Subcutaneous adipose tissue (tissue), 4 donors: ENCODE data around the gene DMXL2. TPM values are rescaled to one million over a fixed set of nuclear protein-coding genes. Genes with fewer than 3 reads are reported as not detected.

Source experiments
- total RNA-seq, 4 donors: library from RNA; depleted of rRNA; stranded (reverse); fragments of >200 nt; gene quantifications; one replicate each; pipeline ENCODE4 v1.1.0, GENCODE V29; 2016
- TF ChIP-seq, protein P1 (sequence below): fragments of 450-650 bp; IDR thresholded peaks from one replicate; pipeline ENCODE4 v1.5.1; 2016; ENCODE audit warnings: low read depth, mild to moderate bottlenecking, control low read depth, antibody characterized with exemption, moderate library complexity

DMXL2 gene
- total RNA-seq, 4 donors from 2014 or later: 35.2 to 215 (median 77.5) TPM

DNA sequence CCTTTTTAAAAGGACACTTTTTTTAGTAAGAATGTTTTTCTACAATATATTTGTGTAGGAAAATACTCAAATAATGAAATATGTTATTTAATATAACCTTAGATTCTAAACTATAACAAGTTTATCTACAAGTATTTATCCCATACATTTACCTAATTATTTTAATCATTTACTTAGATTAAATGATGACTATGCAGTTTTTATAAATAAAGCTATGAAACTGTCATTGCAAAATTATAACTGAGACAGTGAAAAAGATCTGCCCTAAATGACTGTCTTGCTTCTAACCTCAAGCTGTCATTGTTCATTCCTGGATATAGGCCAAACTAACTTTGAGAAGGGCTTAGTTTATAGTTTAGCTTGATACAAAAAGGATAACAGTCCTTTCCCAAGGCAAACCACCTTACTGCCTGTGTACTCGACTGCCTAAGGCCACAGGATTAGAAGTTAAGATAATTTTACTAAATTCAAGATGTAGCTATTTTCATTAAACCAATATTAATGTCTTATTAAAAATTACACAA is 197.0 kb downstream of the DMXL2 start:
- TF ChIP-seq, protein P1, sequence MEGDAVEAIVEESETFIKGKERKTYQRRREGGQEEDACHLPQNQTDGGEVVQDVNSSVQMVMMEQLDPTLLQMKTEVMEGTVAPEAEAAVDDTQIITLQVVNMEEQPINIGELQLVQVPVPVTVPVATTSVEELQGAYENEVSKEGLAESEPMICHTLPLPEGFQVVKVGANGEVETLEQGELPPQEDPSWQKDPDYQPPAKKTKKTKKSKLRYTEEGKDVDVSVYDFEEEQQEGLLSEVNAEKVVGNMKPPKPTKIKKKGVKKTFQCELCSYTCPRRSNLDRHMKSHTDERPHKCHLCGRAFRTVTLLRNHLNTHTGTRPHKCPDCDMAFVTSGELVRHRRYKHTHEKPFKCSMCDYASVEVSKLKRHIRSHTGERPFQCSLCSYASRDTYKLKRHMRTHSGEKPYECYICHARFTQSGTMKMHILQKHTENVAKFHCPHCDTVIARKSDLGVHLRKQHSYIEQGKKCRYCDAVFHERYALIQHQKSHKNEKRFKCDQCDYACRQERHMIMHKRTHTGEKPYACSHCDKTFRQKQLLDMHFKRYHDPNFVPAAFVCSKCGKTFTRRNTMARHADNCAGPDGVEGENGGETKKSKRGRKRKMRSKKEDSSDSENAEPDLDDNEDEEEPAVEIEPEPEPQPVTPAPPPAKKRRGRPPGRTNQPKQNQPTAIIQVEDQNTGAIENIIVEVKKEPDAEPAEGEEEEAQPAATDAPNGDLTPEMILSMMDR: no peak

DNA sequence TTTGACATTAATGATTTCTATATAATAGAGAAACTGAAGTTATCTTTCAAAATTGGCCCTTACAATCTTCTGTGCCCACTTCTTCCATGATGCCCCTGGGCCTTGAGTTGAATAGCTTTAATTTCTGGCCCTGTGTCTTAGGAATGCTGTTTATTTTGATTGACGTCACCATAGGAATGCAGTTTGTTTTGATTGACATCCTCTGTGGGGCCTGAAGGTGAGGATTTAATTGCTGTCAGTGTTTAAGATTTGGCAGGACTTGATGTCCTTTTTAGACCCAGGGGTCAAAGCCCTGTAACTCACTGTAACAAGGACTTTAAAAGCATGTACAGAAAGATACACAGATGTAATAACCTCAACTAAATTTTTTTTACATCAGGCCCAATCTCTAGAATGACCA is 197.8 kb downstream of the DMXL2 start:
- TF ChIP-seq, protein P1: no peak

DNA sequence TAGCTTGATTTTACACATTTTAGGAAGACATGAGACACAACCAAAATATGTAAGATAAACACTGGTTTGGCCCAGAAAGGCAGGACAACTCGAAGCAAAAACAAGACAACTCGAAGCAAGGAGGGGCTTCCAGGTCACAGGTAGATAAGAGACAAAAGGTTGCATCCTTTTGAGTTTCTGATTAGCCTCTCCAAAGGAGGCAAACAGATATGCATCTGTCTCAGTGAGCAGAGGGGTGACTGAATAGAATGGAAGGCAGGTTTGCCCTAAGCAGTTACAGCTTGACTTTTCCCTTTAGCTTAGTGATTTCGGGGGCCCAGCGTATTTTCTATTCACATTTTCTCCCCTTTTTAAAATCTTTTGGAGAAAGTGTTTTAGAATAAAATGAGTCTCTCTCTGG is 206.4 kb downstream of the DMXL2 start:
- TF ChIP-seq, protein P1: no peak

DNA sequence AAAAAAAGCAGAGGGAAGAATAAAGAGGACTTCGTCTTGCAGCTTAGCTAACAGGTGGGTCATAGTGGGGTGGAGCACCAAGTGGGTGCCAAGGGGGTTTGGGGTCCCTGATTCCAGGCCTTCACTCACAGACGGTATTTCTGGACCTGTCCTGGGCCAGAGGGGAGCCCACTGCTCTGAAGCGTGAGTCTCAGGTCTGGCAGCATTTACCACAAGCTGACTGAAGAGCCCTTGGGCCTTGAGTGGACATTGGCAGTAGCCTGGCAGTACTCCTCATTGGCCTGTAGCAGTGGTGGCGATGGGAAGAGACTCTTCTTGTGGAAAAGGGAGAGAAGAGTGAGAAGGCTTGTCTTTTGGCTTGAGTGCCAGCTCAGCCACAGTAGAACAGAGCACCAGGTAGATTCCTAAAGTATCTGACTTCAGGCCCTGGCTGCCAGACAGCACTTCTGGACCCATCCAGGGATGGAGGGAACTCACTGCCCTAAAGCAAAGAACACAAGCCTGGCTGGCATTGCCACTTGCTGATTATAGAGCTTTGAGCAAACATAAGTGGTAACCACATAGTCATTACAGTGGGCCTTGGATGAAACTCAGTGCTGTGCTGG is 208.2 kb downstream of the DMXL2 start:
- TF ChIP-seq, protein P1: no peak

DNA sequence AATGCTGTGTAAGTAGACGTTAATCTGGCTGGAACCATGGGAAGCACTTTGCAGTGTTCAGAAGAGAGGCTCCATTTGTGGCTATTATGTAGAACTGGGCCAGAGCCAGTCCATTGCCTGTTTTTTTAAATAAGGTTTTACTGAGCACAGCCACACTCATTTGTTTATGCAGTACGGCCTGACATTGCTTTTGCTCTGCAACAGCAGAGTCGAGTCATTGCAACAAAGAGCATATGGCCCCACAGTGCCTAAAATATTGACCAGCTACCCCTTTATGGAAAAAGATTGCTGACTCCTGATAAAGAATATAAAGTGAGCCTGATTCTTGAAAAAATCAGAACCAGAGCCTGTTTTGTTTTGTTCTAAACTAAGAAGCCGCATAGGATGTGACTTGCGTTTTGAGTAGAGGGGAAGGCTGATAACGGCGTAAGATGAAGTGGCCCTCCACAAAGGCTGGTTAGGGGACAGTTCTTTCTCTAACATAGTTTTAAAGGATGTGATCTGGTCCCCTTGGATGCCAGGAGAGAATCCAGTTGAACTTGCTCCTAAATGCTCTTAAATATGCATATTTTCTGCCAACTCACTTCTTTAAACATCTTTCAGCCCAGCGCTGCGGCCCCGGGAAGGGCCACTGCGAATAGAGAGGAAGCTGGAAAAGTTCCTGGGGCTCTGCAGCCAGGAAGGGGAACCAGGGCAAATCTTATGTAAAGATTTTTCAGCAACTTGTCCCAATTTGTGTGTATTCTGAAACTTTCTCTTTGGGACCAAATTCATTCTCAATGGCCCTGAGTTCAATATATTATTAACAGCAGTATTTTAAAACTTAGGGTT is 216.7 kb downstream of the DMXL2 start:
- TF ChIP-seq, protein P1: no peak

DNA sequence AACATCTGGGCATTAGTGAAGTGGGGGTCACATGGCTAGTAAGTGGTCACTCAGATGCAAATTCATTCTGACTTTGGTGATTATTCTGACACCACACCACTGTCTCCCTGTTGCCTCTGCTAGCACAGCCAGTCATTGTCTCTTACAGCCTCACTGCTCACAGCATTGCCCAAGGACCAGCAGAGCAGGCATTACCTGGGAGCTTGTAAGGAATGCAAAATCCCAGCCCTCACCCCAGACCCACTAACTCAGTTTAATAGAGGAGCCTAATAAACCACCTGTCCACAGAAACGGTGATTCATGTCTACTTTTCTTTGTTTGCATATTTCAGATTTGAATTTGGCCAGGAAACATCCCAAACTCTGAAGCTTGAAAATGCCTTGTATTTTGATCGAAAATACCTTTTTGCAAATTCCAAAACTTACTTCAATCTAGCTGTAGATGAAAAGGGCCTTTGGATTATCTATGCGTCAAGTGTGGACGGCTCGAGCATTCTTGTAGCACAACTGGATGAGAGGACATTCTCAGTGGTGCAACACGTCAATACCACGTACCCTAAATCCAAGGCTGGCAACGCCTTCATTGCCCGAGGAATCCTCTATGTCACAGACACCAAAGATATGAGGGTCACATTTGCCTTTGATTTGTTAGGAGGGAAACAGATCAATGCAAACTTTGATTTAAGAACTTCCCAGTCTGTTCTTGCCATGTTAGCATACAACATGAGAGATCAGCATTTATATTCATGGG is 218.4 kb downstream of the DMXL2 start:
- TF ChIP-seq, protein P1: no peak
